Adrenal gland (tissue), 5 donors: Measurements from ENCODE around the gene CCPG1.

Source experiments
- POLR2A ChIP-seq, 2 donors: fragments of 450-650 bp; IDR thresholded peaks; one replicate each; pipeline ENCODE4 v1.6.1; 2017; ENCODE audit warnings: antibody characterized with exemption in 2 of 2, mild to moderate bottlenecking in 2 of 2, moderate library complexity in 1 of 2
- TF ChIP-seq, protein P1 (sequence below), 6 experiments: fragments of 450-650 bp in 4 of 6; fragments of 200-600 bp in 2 of 6; sonication (generic) in 1 of 6; IDR thresholded peaks; 1 replicate in 5 of 6; 2 replicates in 1 of 6; pipeline versions ENCODE4 v1.5.1 to v1.8.0; 2016 to 2021; ENCODE audit warnings: antibody characterized with exemption in 6 of 6, mild to moderate bottlenecking in 2 of 6, moderate library complexity in 1 of 6
- donor health status: DM: no; HTN: no; CAD: no.

DNA sequence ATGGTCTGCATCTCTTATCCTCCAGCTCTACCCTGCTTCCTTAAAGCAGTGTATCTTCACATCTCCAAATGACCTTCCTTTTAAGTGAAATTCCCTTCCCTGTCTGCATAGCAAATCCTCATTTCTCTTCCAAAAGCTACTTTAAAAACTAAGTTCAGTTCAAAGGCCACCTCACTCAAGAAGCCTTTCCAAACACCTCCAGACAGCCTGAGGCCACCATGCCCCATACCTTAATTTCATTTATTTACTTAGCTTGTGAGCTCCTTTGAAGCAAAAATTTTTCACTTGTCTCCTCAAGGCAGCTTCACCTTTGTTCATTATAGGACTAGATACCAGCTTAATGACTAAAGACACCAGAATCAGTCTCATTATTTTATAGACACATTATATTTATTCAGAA, 49.7 kb downstream of the CCPG1 start:
- no peak for TF ChIP-seq POLR2A (IDR thresholded peaks at IDR 0.05)
- TF ChIP-seq, protein P1, sequence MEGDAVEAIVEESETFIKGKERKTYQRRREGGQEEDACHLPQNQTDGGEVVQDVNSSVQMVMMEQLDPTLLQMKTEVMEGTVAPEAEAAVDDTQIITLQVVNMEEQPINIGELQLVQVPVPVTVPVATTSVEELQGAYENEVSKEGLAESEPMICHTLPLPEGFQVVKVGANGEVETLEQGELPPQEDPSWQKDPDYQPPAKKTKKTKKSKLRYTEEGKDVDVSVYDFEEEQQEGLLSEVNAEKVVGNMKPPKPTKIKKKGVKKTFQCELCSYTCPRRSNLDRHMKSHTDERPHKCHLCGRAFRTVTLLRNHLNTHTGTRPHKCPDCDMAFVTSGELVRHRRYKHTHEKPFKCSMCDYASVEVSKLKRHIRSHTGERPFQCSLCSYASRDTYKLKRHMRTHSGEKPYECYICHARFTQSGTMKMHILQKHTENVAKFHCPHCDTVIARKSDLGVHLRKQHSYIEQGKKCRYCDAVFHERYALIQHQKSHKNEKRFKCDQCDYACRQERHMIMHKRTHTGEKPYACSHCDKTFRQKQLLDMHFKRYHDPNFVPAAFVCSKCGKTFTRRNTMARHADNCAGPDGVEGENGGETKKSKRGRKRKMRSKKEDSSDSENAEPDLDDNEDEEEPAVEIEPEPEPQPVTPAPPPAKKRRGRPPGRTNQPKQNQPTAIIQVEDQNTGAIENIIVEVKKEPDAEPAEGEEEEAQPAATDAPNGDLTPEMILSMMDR (IDR thresholded peaks at IDR 0.05), result no peak
